ENCODE results near the gene NOB1. TPM values are rescaled to one million over a fixed set of nuclear protein-coding genes. Genes with fewer than 3 reads are reported as not detected.

Gene NOB1
- total RNA-seq, 1 donor from 2014 or later, result 16.9 TPM

Other genes starting within 250 kb of the NOB1 start
- gene NFAT5, start 189.0 kb downstream of the NOB1 start, total RNA-seq, result 22.1 and 42.5 TPM in 2 replicates
- gene NQO1, start 28.4 kb downstream of the NOB1 start, total RNA-seq, result 63.0 and 122 TPM in 2 replicates
- 16.9 and 20.1 TPM in 2 replicates for gene WWP2, start 7.4 kb upstream of the NOB1 start, total RNA-seq
- gene CLEC18A, start 196.4 kb upstream of the NOB1 start, total RNA-seq, result 0.13 TPM in 2 replicates